Measurements from ENCODE around the gene PIK3CD. TPM values are rescaled to one million over a fixed set of nuclear protein-coding genes. Genes with fewer than 3 reads are reported as not detected.
A peak's percentile ranks its signal among the peaks of the same experiment; 100 is the strongest.

PIK3CD gene
- total and polyA plus RNA-seq, 10 of the 15 experiments (the other 5 are each of a cell fraction or from before 2014, with no cell fraction given): 7.0 to 101 (median 51.1) TPM

DNA sequence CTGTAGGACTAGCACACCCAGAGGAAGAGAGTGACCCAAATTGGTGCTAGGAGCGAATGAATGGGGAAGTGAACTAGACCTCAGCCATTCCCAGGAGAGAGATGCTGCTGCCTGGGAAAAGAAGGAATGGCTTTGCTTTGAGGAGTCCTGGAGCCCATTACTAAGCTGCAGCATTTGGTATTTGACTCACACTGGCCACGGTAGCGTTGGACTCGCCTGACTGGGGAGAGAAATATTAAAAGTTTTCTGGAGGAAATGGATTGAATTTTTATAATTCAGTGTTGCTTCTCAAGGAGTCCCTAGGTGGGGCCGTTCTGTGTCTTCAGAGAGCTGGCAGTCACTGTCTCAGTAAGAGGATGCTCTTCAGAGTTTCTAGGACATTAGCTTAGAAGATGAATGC lies 40.2 kb downstream of the PIK3CD start:
- Histone ChIP-seq H3K9me3 (replicated peaks; ENCODE audit: control insufficient read depth, insufficient read depth, low read length) (no peaks in the 10 kb centered on the region), H3K4me2 (ENCODE audit: control insufficient read depth, insufficient read depth) (no peak overlapping the region), H3K4me1 (ENCODE audit: control insufficient read depth, insufficient read depth, low read length) (peaks cover 19% of the 10 kb centered on the region), H4K20me1 (ENCODE audit: control insufficient read depth, insufficient read depth) (peaks cover 2% of the 10 kb centered on the region; the same call in 1 of the 2 replicates), H3K9ac (ENCODE audit: control insufficient read depth, insufficient read depth, low read length) (no peak overlapping the region), H2AFZ (ENCODE audit: control insufficient read depth, low read depth, low read length) (no peak overlapping the region), H3K36me3 (ENCODE audit: control insufficient read depth in 2 of 2, insufficient read depth in 2 of 2, low read length in 1 of 2) (peaks cover 15 to 22% of the 10 kb centered on the region in 2 experiments), H3K4me3 (no peak overlapping the region), H3K27ac (ENCODE audit: control insufficient read depth, insufficient read depth) (no peak overlapping the region), H3K79me2 (ENCODE audit: control insufficient read depth, insufficient read depth, low read length) (peaks cover 73% of the 10 kb centered on the region), H3K27me3 (replicated peaks in 1 of 2; ENCODE audit: control insufficient read depth in 2 of 2, insufficient read depth in 2 of 2, low read length in 1 of 2) (no peaks in the 10 kb centered on the region)
- intact Hi-C loops (cut with micrococcal nuclease; ENCODE audit: unreplicated experiment) (no loop called here), in situ Hi-C loops (cut with MboI) (no loop called here)
- DNase-seq (ENCODE audit: low read depth, low spot score): no peak
- 57% methylated on average over 5 of the region's 5 CpGs for WGBS (ENCODE audit: insufficient coverage, insufficient replicate concordance, low lambda C conversion rate, missing lambda C conversion rate)
- ChIA-PET SMC1A (ENCODE audit: uncharacterized antibody, unreplicated experiment) (interaction anchor here (1.0 to 1.1 kb wide), 2 partner anchors 23 to 63 kb away, joined by 3 read pairs; no protein-coding TSS in a partner anchor), RAD21 (ENCODE audit: unreplicated experiment) (interaction anchor here (0.6 to 3.0 kb wide), 3 partner anchors 28 to 63 kb away, joined by 3 to 8 read pairs (median 4); no protein-coding TSS in a partner anchor), POLR2A (interaction anchor here (0.9 kb wide), 2 partner anchors 17 to 38 kb away, joined by 3 to 4 read pairs; no protein-coding TSS in a partner anchor), CTCF (interaction anchor here (0.6 to 1.4 kb wide), 4 partner anchors 38 to 65 kb away, joined by 3 to 6 read pairs (median 3); no protein-coding TSS in a partner anchor)
- no peak for ATAC-seq
- TF ChIP-seq SPI1 (IDR thresholded peaks at IDR 0.05; ENCODE audit: borderline replicate concordance, insufficient read depth, low read depth, low read length): 0 out of 2 replicates have a peak, but pooled peaks have one; percentile 5
- no peak for TF ChIP-seq ZNF24 (IDR thresholded peaks at IDR 0.05)
- no peak for FAIRE-seq
- TSS peak; percentile 48 for BruUV-seq (replicated peaks)

DNA sequence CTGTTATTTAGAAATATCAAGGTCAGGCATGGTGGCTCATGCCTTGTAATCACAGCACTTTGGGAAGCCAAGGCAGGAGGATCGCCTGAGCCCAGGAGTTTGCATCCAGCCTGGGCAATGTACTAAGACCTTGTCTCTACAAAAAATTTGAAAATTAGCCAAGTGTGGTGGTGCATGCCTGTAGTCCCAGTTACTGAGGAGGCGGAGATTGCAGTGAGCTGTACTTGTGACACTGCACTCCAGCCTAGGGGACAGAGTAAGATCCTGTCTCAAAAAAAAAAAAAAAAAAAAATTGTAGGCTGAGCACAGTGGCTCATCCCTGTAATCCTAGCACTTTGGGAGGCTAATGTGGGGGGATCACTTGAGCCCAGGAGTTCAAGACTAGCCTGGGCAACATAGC lies 45.3 kb downstream of the PIK3CD start:
- H4K20me1 ChIP-seq (ENCODE audit: control insufficient read depth, insufficient read depth): no peaks in the 10 kb centered on the region
- H2AFZ ChIP-seq (ENCODE audit: control insufficient read depth, low read depth, low read length): no peak overlapping the region
- in situ Hi-C loops (cut with MboI): no loop called here
- no peaks in the 10 kb centered on the region for H3K9me3 ChIP-seq (replicated peaks; ENCODE audit: control insufficient read depth, insufficient read depth, low read length)
- H3K27ac ChIP-seq (ENCODE audit: control insufficient read depth, insufficient read depth): no peak overlapping the region
- H3K4me2 ChIP-seq (ENCODE audit: control insufficient read depth, insufficient read depth): no peak overlapping the region
- ChIA-PET SMC1A (ENCODE audit: uncharacterized antibody, unreplicated experiment) (no interaction called here), CTCF (interaction anchor here (0.7 to 1.1 kb wide), 2 partner anchors 21 to 87 kb away, joined by 3 to 5 read pairs; no protein-coding TSS in a partner anchor), RAD21 (ENCODE audit: unreplicated experiment) (no interaction called here), POLR2A (no interaction called here)
- no peaks in the 10 kb centered on the region for H3K4me1 ChIP-seq (ENCODE audit: control insufficient read depth, insufficient read depth, low read length)
- TF ChIP-seq CHD1 (IDR thresholded peaks at IDR 0.05; ENCODE audit: low read depth, low read length): no peak
- no peak for TF ChIP-seq RAD21 (IDR thresholded peaks at IDR 0.05; ENCODE audit: insufficient read depth, low read depth, low read length)
- FAIRE-seq (no peak), ATAC-seq (no peak), DNase-seq (ENCODE audit: low read depth, low spot score) (no peak)
- no TSS peak for BruUV-seq (replicated peaks)
- H3K79me2 ChIP-seq (ENCODE audit: control insufficient read depth, insufficient read depth, low read length): peaks cover 38% of the 10 kb centered on the region
- H3K27me3 ChIP-seq (replicated peaks in 1 of 2; ENCODE audit: control insufficient read depth in 2 of 2, insufficient read depth in 2 of 2, low read length in 1 of 2): no peaks in the 10 kb centered on the region
- no peak overlapping the region for H3K9ac ChIP-seq (ENCODE audit: control insufficient read depth, insufficient read depth, low read length)
- WGBS (ENCODE audit: insufficient coverage, insufficient replicate concordance, low lambda C conversion rate, missing lambda C conversion rate): 100% methylated on average over 2 of the region's 2 CpGs
- no peak overlapping the region for H3K4me3 ChIP-seq
- H3K36me3 ChIP-seq (ENCODE audit: control insufficient read depth in 2 of 2, insufficient read depth in 2 of 2, low read length in 1 of 2): peaks cover 20 to 28% of the 10 kb centered on the region in 2 experiments
- intact Hi-C loops (cut with micrococcal nuclease; ENCODE audit: unreplicated experiment): no loop called here
